Transverse colon (tissue), 4 donors: ENCODE results near the gene RAC2. TPM values are rescaled to one million over a fixed set of nuclear protein-coding genes. Genes with fewer than 3 reads are reported as not detected.
A peak's percentile ranks its signal among the peaks of the same experiment; 100 is the strongest.

ENCODE experiments used
- DNase-seq: peaks from one replicate; pipeline ENCODE4 v3.0.0-alpha.2; 2019
- H3K27ac ChIP-seq, 4 donors: fragments of 200-600 bp; sonication (generic); 2 replicates each; pipeline ENCODE4 v1.5.1; 2016 to 2018; ENCODE audit warnings: inconsistent platforms in 4 of 4
- H3K27me3 ChIP-seq: fragments of 200-600 bp; sonication (generic); 2 replicates; pipeline ENCODE4 v1.5.1; 2017; ENCODE audit warnings: inconsistent platforms
- H3K36me3 ChIP-seq, 4 donors: fragments of 200-600 bp; sonication (generic); 2 replicates each; pipeline ENCODE4 v1.5.1; 2017 to 2019; ENCODE audit warnings: inconsistent platforms in 4 of 4
- H3K4me1 ChIP-seq, 4 donors: fragments of 200-600 bp; sonication (generic); 2 replicates each; pipeline ENCODE4 v1.5.1; 2017 to 2020; ENCODE audit warnings: inconsistent platforms in 4 of 4
- H3K4me3 ChIP-seq, 4 donors: fragments of 200-600 bp; sonication (generic); 1 replicate in 1 of 4; 2 replicates in 3 of 4; pipeline versions ENCODE4 v1.5.1 to v1.6.1; 2017 to 2019; ENCODE audit warnings: inconsistent platforms in 4 of 4
- H3K9me3 ChIP-seq, 2 donors: fragments of 200-600 bp; sonication (generic); 2 replicates each; pipeline ENCODE4 v1.5.1; 2017 to 2019; ENCODE audit warnings: inconsistent platforms in 2 of 2
- EP300 ChIP-seq: sonication (generic); formaldehyde crosslinking; IDR thresholded peaks from one replicate; pipeline ENCODE4 v1.6.1; 2017; ENCODE audit warnings: antibody characterized with exemption, low read depth
- POLR2A ChIP-seq: fragments of 450-650 bp; IDR thresholded peaks from one replicate; pipeline ENCODE4 v1.6.1; 2016; ENCODE audit warnings: antibody characterized with exemption, mild to moderate bottlenecking, moderate library complexity
- POLR2AphosphoS5 ChIP-seq, 3 donors: sonication (generic); formaldehyde crosslinking; IDR thresholded peaks; one replicate each; pipeline ENCODE4 v1.6.1; 2016; ENCODE audit warnings: antibody characterized with exemption in 3 of 3
- WGBS, 2 donors: methylation state at CpG; one replicate each; pipeline ENCODE4 v1.1.5; 2018; ENCODE audit warnings: low coverage in 1 of 2; 5-methylcytosine and 5-hydroxymethylcytosine counted together
- in situ Hi-C, 4 donors: fragments of 200-750 bp; cut with MboI; loops; one replicate each; pipeline versions ENCODE4 v1.15.0 to v1.15.1; 2017; ENCODE audit warnings: low sequenced_read_pairs in 3 of 4, low pct_ligation_motif_present in 1 of 4, low pct_unique_long_range_greater_than_20kb in 1 of 4
- intact Hi-C: fragments of 100-400 bp; cut with DNase I; formaldehyde crosslinking; loops from one replicate; pipeline ENCODE4 v1.15.1; 2023; ENCODE audit warnings: low total_unique reads
- total RNA-seq, 4 donors: library from RNA; depleted of rRNA; stranded (reverse); fragments of >200 nt; gene quantifications; one replicate each; pipeline ENCODE4 v1.1.0, GENCODE V29; 2016
- TF ChIP-seq, protein P1 (sequence below), 5 experiments: fragments of 200-600 bp in 3 of 5; fragments of 450-650 bp in 2 of 5; sonication (generic) in 3 of 5; IDR thresholded peaks; 1 replicate in 2 of 5; 2 replicates in 3 of 5; pipeline ENCODE4 v1.5.1; 2016 to 2017; ENCODE audit warnings: antibody characterized with exemption in 5 of 5, inconsistent platforms in 3 of 5, mild to moderate bottlenecking in 2 of 5, moderate library complexity in 1 of 5

The RAC2 gene
- 10 to 100 TPM in 3 of 4 donors, 1 to 10 TPM in 1; 5.2 to 36.3 (median 24.0) TPM for total RNA-seq

DNA sequence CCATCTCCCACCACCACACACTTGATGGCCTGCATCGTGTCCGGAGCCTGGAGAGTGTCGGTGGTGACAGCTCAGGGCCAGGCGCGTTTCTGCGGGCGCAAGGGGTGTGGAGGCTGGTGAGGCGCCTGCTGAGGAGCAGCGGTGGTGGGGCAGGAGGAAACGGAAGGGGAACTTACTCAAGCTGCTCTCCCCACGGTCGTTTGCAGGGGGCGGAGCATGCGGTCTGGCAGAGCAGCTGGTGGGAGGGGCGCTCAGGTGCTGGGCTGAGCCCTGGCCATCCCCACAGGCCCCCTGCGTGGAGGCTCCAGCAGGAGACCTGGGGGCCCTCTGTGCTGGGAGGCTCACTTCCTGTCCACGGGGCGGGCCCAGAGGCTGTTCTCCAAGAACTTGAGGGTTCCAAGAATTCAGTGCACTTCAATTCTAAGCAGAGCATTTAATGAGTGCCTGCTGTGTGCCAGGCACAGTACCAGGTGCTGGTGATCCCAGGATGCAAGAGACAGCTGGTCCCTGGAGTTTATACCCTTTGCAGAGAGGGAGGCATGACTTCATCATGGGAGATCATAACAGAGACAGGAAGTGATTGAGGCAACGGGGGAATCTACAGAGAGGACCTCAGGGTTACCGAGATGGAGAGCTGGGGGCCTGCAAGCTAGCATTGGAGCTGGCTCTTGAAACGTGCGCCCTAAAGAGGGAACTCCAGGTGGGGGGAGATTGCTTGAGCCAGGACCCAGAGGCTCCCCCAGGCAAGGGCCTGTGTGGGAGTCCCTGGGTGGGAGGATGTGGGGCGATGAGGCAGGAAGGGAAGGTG is at the start of gene RAC2:
Gene RAC2 (minus strand): TSS at position 156 of the 808 bp plus-strand sequence. CDS start 121 bp downstream, at position 35.
- WGBS, 2 donors: 13 to 18% methylated on average over 4 to 18 of the region's 23 CpGs
- intact Hi-C loops: no loop called here
- in situ Hi-C loops: no loop called here
- Histone ChIP-seq H3K9me3 (no peaks in the 10 kb centered on the region), H3K4me3 (peak within 1 kb of the TSS; percentile 7 to 50 (median 37)), H3K4me1 (peaks cover 0 to 17% (median 8%) of the 10 kb centered on the region in 4 donors), H3K27ac (peak within 1 kb of the TSS; percentile 74 to 77 (median 76)), H3K27me3 (peaks cover 4% of the 10 kb centered on the region), H3K36me3 (no peaks in the 10 kb centered on the region)
- TF ChIP-seq POLR2AphosphoS5 (IDR thresholded peaks at IDR 0.05): peak in 2 of 3 donors; percentile 59 to 70
- TF ChIP-seq, protein P1, sequence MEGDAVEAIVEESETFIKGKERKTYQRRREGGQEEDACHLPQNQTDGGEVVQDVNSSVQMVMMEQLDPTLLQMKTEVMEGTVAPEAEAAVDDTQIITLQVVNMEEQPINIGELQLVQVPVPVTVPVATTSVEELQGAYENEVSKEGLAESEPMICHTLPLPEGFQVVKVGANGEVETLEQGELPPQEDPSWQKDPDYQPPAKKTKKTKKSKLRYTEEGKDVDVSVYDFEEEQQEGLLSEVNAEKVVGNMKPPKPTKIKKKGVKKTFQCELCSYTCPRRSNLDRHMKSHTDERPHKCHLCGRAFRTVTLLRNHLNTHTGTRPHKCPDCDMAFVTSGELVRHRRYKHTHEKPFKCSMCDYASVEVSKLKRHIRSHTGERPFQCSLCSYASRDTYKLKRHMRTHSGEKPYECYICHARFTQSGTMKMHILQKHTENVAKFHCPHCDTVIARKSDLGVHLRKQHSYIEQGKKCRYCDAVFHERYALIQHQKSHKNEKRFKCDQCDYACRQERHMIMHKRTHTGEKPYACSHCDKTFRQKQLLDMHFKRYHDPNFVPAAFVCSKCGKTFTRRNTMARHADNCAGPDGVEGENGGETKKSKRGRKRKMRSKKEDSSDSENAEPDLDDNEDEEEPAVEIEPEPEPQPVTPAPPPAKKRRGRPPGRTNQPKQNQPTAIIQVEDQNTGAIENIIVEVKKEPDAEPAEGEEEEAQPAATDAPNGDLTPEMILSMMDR (IDR thresholded peaks at IDR 0.05): no peak
- no peak for TF ChIP-seq EP300
- TF ChIP-seq POLR2A: peak; percentile 51
- DNase-seq: peak; percentile 92

DNA sequence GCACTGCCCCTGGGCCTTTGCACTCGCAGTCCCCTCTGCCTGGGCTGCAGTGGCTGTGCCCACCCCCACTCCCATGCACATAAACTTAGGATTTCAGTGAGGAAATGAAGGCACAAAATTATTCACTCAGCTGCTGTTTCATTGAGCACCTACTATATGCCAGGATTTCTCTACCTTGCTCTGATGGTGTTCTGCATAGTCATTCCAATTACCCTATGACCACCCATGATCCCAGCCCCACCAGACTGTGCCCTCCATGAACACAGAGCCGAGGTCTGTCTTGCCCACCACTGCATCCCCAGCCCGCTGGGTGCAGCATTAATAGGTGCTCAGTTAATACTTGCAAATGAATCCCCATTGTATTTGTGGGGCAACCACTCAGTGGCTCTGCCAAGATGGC is 49.1 kb upstream of the RAC2 start:
- no peaks in the 10 kb centered on the region for H3K36me3 ChIP-seq
- TF ChIP-seq EP300 (no peak), POLR2A (no peak), POLR2AphosphoS5 (IDR thresholded peaks at IDR 0.05) (no peak)
- TF ChIP-seq, protein P1 (IDR thresholded peaks at IDR 0.05): no peak
- no peak overlapping the region for H3K27ac ChIP-seq
- in situ Hi-C loops (no loop called here), intact Hi-C loops (no loop called here)
- no peak for DNase-seq
- WGBS, 2 donors: 83% methylated on average over 3 of the region's 3 CpGs; no CpG with 5 or more reads in 1 of the 2 donors
- no peaks in the 10 kb centered on the region for H3K9me3 ChIP-seq
- no peaks in the 10 kb centered on the region for H3K27me3 ChIP-seq
- no peaks in the 10 kb centered on the region for H3K4me1 ChIP-seq
- no peak overlapping the region for H3K4me3 ChIP-seq

DNA sequence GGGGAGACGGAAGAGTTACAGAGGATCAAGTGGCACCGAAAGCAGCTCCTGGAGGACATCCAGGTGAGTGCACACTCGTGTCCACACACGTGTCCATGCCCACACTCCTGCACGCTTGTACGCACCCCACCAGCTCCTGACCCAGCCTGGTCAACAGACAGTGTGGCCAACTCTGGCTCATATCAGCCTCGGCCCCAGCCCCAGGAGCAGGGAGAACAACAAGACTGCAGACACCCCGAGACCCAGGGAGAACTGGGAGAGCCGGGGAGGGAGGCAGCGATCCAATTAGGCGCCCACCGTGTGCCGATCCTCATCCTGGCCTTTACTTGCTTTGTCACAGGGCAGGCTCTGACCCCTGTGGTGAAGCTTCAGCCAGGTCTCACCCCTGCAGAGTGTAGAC is 48.6 kb upstream of the RAC2 start:
- Histone ChIP-seq H3K27ac (no peak overlapping the region), H3K4me1 (no peaks in the 10 kb centered on the region), H3K4me3 (no peak overlapping the region), H3K9me3 (no peaks in the 10 kb centered on the region), H3K36me3 (no peaks in the 10 kb centered on the region), H3K27me3 (no peaks in the 10 kb centered on the region)
- no peak for DNase-seq
- intact Hi-C loops: no loop called here
- in situ Hi-C loops: no loop called here
- 94 to 100% methylated on average over 1 to 13 of the region's 13 CpGs for WGBS, 2 donors
- TF ChIP-seq POLR2A: no peak
- TF ChIP-seq EP300: no peak
- no peak for TF ChIP-seq POLR2AphosphoS5 (IDR thresholded peaks at IDR 0.05)
- TF ChIP-seq, protein P1 (IDR thresholded peaks at IDR 0.05): no peak

DNA sequence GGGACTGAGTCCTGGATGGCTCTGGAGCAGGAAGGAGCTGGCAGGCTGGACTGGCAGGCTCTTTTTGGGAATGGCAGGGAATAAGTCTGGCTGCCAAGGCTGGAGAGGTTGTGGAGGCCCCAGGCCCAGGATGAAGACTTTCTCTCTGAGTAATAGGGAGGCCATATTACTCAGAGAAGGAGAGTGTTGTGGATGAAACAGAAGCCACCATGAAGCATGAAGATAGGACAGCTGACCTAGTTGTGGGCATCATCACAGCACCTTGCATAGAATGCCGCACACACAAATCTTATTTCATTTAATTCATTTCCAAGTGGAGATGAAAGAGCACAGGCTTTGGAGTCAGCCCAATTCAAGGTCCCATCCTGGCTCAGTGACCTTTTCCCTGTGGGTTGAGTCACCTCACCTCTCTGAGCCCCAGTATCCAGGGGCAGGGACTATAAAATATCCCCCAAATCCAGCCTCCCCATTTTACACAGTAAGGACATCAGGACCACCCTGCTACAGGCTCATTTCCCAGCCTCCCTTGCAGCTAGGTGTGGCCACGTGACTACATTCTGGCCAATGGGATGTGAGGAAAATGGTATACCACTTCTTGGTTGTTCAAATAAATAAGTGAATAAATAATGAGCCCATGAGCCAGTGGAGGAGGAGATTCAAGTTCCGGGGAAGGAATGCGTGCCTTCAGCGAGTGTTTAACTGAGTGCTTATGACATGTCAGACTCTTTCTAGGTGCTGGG is 47.7 kb upstream of the RAC2 start:
- H3K4me1 ChIP-seq: no peaks in the 10 kb centered on the region
- intact Hi-C loops: no loop called here
- no peak for DNase-seq
- H3K9me3 ChIP-seq: no peaks in the 10 kb centered on the region
- in situ Hi-C loops: no loop called here
- H3K4me3 ChIP-seq: no peak overlapping the region
- WGBS, 2 donors: 93 to 100% methylated on average over 4 to 5 of the region's 5 CpGs
- no peaks in the 10 kb centered on the region for H3K36me3 ChIP-seq
- TF ChIP-seq POLR2A (no peak), EP300 (no peak), POLR2AphosphoS5 (IDR thresholded peaks at IDR 0.05) (no peak)
- TF ChIP-seq, protein P1 (IDR thresholded peaks at IDR 0.05): no peak
- H3K27ac ChIP-seq: no peak overlapping the region
- no peaks in the 10 kb centered on the region for H3K27me3 ChIP-seq
